HUES64 (cell line): ENCODE data around the gene GRAMD1A.

ENCODE experiments used
- H3K27ac ChIP-seq: 2 replicates; pipeline ENCODE4 v1.7.0; 2013; ENCODE audit warnings: low read depth, low read length, inconsistent platforms
- H3K27me3 ChIP-seq: 2 replicates; pipeline ENCODE4 v1.6.1; 2013; ENCODE audit warnings: mild to moderate bottlenecking, low read length; ENCODE audit not compliant: insufficient read depth
- H3K36me3 ChIP-seq: 2 replicates; pipeline ENCODE4 v1.6.1; 2013; ENCODE audit warnings: mild to moderate bottlenecking, low read length; ENCODE audit not compliant: insufficient read depth
- H3K4me1 ChIP-seq: 2 replicates; pipeline ENCODE4 v1.6.1; 2013; ENCODE audit warnings: mild to moderate bottlenecking, low read length, moderate library complexity; ENCODE audit not compliant: insufficient read depth
- H3K4me3 ChIP-seq: 2 replicates; pipeline ENCODE4 v1.5.1; 2013; ENCODE audit warnings: mild to moderate bottlenecking, low read length, moderate library complexity
- H3K9ac ChIP-seq: 2 replicates; pipeline ENCODE4 v1.6.1; 2013; ENCODE audit warnings: mild to moderate bottlenecking, low read depth, low read length
- H3K9me3 ChIP-seq: 2 replicates; pipeline ENCODE4 v1.6.1; 2013; ENCODE audit warnings: low read depth, low read length; ENCODE audit not compliant: insufficient read depth
- WGBS: fragments of 150-250, 120-280 bp; methylation state at CpG from one replicate; pipeline ENCODE4 v1.1.7; 2013; ENCODE audit warnings: missing lambda C conversion rate; 5-methylcytosine and 5-hydroxymethylcytosine counted together

GRAMD1A gene

GRCh38 chr19:35031072-35031881 lies 31.2 kb downstream of the GRAMD1A start:
- Histone ChIP-seq H3K4me1 (peaks cover 3% of the 10 kb centered on the region; the same call in 1 of the 2 replicates), H3K9me3 (no peaks in the 10 kb centered on the region), H3K36me3 (peaks cover 20% of the 10 kb centered on the region), H3K27ac (no peak overlapping the region), H3K27me3 (peaks cover 27% of the 10 kb centered on the region), H3K4me3 (peak overlapping the region; percentile 54), H3K9ac (no peak overlapping the region)
- WGBS = 2% methylated on average over 31 of the region's 31 CpGs

- Histone ChIP-seq H3K4me3 (no peak overlapping the region), H3K27me3 (peaks cover 27% of the 10 kb centered on the region), H3K36me3 (peaks cover 9% of the 10 kb centered on the region), H3K9me3 (no peaks in the 10 kb centered on the region), H3K9ac (no peak overlapping the region), H3K27ac (no peak overlapping the region), H3K4me1 (peaks cover 3% of the 10 kb centered on the region; the same call in 1 of the 2 replicates)
- WGBS = 95% methylated on average over 17 of the region's 17 CpGs
Observed at GRCh38 chr19:35032356-35032865, 32.3 kb downstream of the GRAMD1A start.

- Histone ChIP-seq H3K27me3 (peaks cover 27% of the 10 kb centered on the region), H3K9me3 (no peaks in the 10 kb centered on the region), H3K27ac (no peak overlapping the region), H3K4me1 (peaks cover 3% of the 10 kb centered on the region; the same call in 1 of the 2 replicates), H3K4me3 (no peak overlapping the region), H3K9ac (no peak overlapping the region), H3K36me3 (peaks cover under 1% of the 10 kb centered on the region; the same call in 1 of the 2 replicates)
- WGBS = 93% methylated on average over 30 of the region's 30 CpGs
Observed at GRCh38 chr19:35033067-35034004, 33.2 kb downstream of the GRAMD1A start.

GRCh38 chr19:35034005-35034502 lies 33.9 kb downstream of the GRAMD1A start:
- peaks cover 3% of the 10 kb centered on the region; the same call in 1 of the 2 replicates for H3K4me1 ChIP-seq
- H3K4me3 ChIP-seq = no peak overlapping the region
- peaks cover 27% of the 10 kb centered on the region for H3K27me3 ChIP-seq
- no peak overlapping the region for H3K27ac ChIP-seq
- no peak overlapping the region for H3K9ac ChIP-seq
- no peaks in the 10 kb centered on the region; the same call in 1 of the 2 replicates for H3K36me3 ChIP-seq
- 94% methylated on average over 17 of the region's 17 CpGs for WGBS
- H3K9me3 ChIP-seq = no peaks in the 10 kb centered on the region

GRCh38 chr19:35034588-35035382 lies 34.7 kb downstream of the GRAMD1A start:
- 93% methylated on average over 15 of the region's 17 CpGs for WGBS
- peaks cover 3% of the 10 kb centered on the region; the same call in 1 of the 2 replicates for H3K4me1 ChIP-seq
- no peak overlapping the region for H3K27ac ChIP-seq
- peaks cover 25% of the 10 kb centered on the region for H3K27me3 ChIP-seq
- no peaks in the 10 kb centered on the region; the same call in 1 of the 2 replicates for H3K36me3 ChIP-seq
- H3K4me3 ChIP-seq = no peak overlapping the region
- no peaks in the 10 kb centered on the region for H3K9me3 ChIP-seq
- H3K9ac ChIP-seq = no peak overlapping the region

- Histone ChIP-seq H3K36me3 (no peaks in the 10 kb centered on the region; the same call in 1 of the 2 replicates), H3K27me3 (peaks cover 2% of the 10 kb centered on the region; the same call in 1 of the 2 replicates), H3K9me3 (no peaks in the 10 kb centered on the region), H3K4me1 (peaks cover 15% of the 10 kb centered on the region), H3K9ac (no peak overlapping the region), H3K4me3 (no peak overlapping the region), H3K27ac (no peak overlapping the region)
- 94% methylated on average over 12 of the region's 13 CpGs for WGBS
Observed at GRCh38 chr19:35037716-35038622, 37.8 kb downstream of the GRAMD1A start.

GRCh38 chr19:35038623-35039512 lies 38.7 kb downstream of the GRAMD1A start:
- H3K36me3 ChIP-seq = no peaks in the 10 kb centered on the region; the same call in 1 of the 2 replicates
- H3K9ac ChIP-seq = no peak overlapping the region
- peaks cover 15% of the 10 kb centered on the region for H3K4me1 ChIP-seq
- no peaks in the 10 kb centered on the region for H3K27me3 ChIP-seq
- WGBS = 85% methylated on average over 17 of the region's 17 CpGs
- no peaks in the 10 kb centered on the region for H3K9me3 ChIP-seq
- H3K27ac ChIP-seq = no peak overlapping the region
- no peak overlapping the region for H3K4me3 ChIP-seq

- Histone ChIP-seq H3K27ac (no peak overlapping the region; the same call in 1 of the 2 replicates), H3K4me1 (peaks cover 15% of the 10 kb centered on the region), H3K27me3 (no peaks in the 10 kb centered on the region), H3K36me3 (no peaks in the 10 kb centered on the region), H3K4me3 (no peak overlapping the region), H3K9me3 (no peaks in the 10 kb centered on the region), H3K9ac (no peak overlapping the region; the same call in 1 of the 2 replicates)
- WGBS = 94% methylated on average over 39 of the region's 39 CpGs
Observed at GRCh38 chr19:35039881-35040825, 40.0 kb downstream of the GRAMD1A start.
